Liver (tissue), 3 donors: Measurements from ENCODE around the gene OSTF1.

Source experiments
- CTCF ChIP-seq: fragments of 150-350 bp; IDR thresholded peaks from 2 replicates; pipeline ENCODE4 v1.5.1; 2017; ENCODE audit warnings: improper control_type of control experiment, low read depth, low read length; ENCODE audit not compliant: missing input control
- EGR1 ChIP-seq, 2 donors: IDR thresholded peaks; 2 replicates each; pipeline ENCODE4 v1.6.1; 2016 to 2018; ENCODE audit warnings: antibody characterized with exemption in 2 of 2, low read depth in 2 of 2
- GABPA ChIP-seq, 2 donors: IDR thresholded peaks in 1 of 2; conservative IDR thresholded peaks in 1 of 2; 2 replicates each; pipeline ENCODE4 v1.6.1; 2016; ENCODE audit warnings: antibody characterized with exemption in 2 of 2, mild to moderate bottlenecking in 1 of 2, moderate library complexity in 1 of 2
- RAD21 ChIP-seq, 2 donors: IDR thresholded peaks; 2 replicates each; pipeline ENCODE4 v1.6.1; 2016; ENCODE audit warnings: antibody characterized with exemption in 2 of 2, mild to moderate bottlenecking in 2 of 2
- SP1 ChIP-seq: IDR thresholded peaks from 2 replicates; pipeline ENCODE4 v1.6.1; 2018; ENCODE audit warnings: antibody characterized with exemption, mild to moderate bottlenecking
- TAF1 ChIP-seq: conservative IDR thresholded peaks from 2 replicates; pipeline ENCODE4 v1.6.1; 2016; ENCODE audit warnings: antibody characterized with exemption, mild to moderate bottlenecking
- YY1 ChIP-seq: IDR thresholded peaks from 2 replicates; pipeline ENCODE4 v1.6.1; 2016; ENCODE audit warnings: antibody characterized with exemption, mild to moderate bottlenecking
- TF ChIP-seq, protein P1 (sequence below): IDR thresholded peaks from 2 replicates; pipeline ENCODE4 v1.6.1; 2016; ENCODE audit warnings: antibody characterized with exemption
- TF ChIP-seq, protein P2 (sequence below): IDR thresholded peaks from 2 replicates; pipeline ENCODE4 v1.6.1; 2016; ENCODE audit warnings: antibody characterized with exemption, mild to moderate bottlenecking
- TF ChIP-seq, protein P3 (sequence below): IDR thresholded peaks from 2 replicates; pipeline ENCODE4 v1.6.1; 2016; ENCODE audit warnings: antibody characterized with exemption
- donor health status: healthy.
- donor health status: healthy.

DNA sequence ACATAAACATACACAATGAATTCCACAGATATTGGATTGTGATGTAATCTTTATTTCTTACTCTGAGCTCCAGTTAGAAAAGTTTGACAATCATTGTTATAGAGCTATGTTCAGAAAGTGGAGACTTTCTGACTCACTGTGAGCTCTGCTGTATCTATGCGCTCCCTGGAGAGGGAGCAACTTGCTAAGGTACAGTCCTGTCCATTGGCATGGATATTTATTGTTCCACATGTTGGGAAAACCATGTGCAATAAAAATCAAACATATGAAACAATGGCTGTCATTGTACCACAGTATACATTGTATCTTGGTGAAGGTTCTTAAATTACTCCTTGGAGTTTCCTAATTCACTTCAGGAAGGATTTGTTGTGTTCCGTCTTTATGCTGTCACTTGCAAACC is 27.1 kb upstream of the OSTF1 start:
- no peak for TF ChIP-seq TAF1
- no peak for TF ChIP-seq CTCF
- TF ChIP-seq, protein P1, sequence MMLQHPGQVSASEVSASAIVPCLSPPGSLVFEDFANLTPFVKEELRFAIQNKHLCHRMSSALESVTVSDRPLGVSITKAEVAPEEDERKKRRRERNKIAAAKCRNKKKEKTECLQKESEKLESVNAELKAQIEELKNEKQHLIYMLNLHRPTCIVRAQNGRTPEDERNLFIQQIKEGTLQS: no peak
- TF ChIP-seq, protein P2, sequence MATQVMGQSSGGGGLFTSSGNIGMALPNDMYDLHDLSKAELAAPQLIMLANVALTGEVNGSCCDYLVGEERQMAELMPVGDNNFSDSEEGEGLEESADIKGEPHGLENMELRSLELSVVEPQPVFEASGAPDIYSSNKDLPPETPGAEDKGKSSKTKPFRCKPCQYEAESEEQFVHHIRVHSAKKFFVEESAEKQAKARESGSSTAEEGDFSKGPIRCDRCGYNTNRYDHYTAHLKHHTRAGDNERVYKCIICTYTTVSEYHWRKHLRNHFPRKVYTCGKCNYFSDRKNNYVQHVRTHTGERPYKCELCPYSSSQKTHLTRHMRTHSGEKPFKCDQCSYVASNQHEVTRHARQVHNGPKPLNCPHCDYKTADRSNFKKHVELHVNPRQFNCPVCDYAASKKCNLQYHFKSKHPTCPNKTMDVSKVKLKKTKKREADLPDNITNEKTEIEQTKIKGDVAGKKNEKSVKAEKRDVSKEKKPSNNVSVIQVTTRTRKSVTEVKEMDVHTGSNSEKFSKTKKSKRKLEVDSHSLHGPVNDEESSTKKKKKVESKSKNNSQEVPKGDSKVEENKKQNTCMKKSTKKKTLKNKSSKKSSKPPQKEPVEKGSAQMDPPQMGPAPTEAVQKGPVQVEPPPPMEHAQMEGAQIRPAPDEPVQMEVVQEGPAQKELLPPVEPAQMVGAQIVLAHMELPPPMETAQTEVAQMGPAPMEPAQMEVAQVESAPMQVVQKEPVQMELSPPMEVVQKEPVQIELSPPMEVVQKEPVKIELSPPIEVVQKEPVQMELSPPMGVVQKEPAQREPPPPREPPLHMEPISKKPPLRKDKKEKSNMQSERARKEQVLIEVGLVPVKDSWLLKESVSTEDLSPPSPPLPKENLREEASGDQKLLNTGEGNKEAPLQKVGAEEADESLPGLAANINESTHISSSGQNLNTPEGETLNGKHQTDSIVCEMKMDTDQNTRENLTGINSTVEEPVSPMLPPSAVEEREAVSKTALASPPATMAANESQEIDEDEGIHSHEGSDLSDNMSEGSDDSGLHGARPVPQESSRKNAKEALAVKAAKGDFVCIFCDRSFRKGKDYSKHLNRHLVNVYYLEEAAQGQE: no peak
- TF ChIP-seq GABPA (IDR thresholded peaks at IDR 0.05 in 1 of 2, conservative IDR thresholded peaks at IDR 0.05 in 1 of 2): no peak
- no peak for TF ChIP-seq RAD21 (IDR thresholded peaks at IDR 0.05)
- TF ChIP-seq YY1: no peak
- TF ChIP-seq, protein P3, sequence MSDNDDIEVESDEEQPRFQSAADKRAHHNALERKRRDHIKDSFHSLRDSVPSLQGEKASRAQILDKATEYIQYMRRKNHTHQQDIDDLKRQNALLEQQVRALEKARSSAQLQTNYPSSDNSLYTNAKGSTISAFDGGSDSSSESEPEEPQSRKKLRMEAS: no peak
- TF ChIP-seq EGR1 (IDR thresholded peaks at IDR 0.05; ENCODE audit: low read depth in 2 of 2): no peak
- TF ChIP-seq SP1: no peak
